CD4-positive, alpha-beta T cell treated with Interferon gamma for 1 hour (primary cell): ENCODE results near the gene ZBTB46.
"Not testable (repeated sequence)": the region's sequence is repeated elsewhere in the genome, so short reads cannot be mapped to it uniquely, and the experiment has no call there.

ENCODE experiments used
- DNase-seq: peaks from one replicate; pipeline ENCODE4 v3.0.0-alpha.2; 2020

ZBTB46 gene

GRCh38 chr20:63857764-63858392 is 26.8 kb upstream of the ZBTB46 start:
- DNase-seq: no peak

- DNase-seq: no peak
Measured at GRCh38 chr20:63856098-63856511, 25.0 kb upstream of the ZBTB46 start.

- no peak for DNase-seq
Measured at GRCh38 chr20:63855363-63856097, 24.5 kb upstream of the ZBTB46 start.

- DNase-seq: no peak
Measured at GRCh38 chr20:63854766-63855362, 23.8 kb upstream of the ZBTB46 start.

- DNase-seq: peak; percentile 28
Measured at GRCh38 chr20:63854069-63854765, 23.2 kb upstream of the ZBTB46 start.

- DNase-seq: not testable (repeated sequence)
Measured at GRCh38 chr20:63853733-63854068, 22.6 kb upstream of the ZBTB46 start.

GRCh38 chr20:63851548-63851943 is 20.5 kb upstream of the ZBTB46 start:
- not testable (repeated sequence) for DNase-seq

GRCh38 chr20:63850689-63851547 is 19.9 kb upstream of the ZBTB46 start:
- DNase-seq: peak; percentile 27

- no peak for DNase-seq
Measured at GRCh38 chr20:63848003-63848911, 17.2 kb upstream of the ZBTB46 start.

GRCh38 chr20:63847237-63848002 is 16.4 kb upstream of the ZBTB46 start:
- DNase-seq: no peak

- no peak for DNase-seq
Measured at GRCh38 chr20:63846888-63847236, 15.8 kb upstream of the ZBTB46 start.

- no peak for DNase-seq
Measured at GRCh38 chr20:63846128-63846771, 15.2 kb upstream of the ZBTB46 start.

- DNase-seq: no peak
Measured at GRCh38 chr20:63844511-63844991, 13.5 kb upstream of the ZBTB46 start.

- DNase-seq: no peak
Measured at GRCh38 chr20:63843778-63844177, 12.7 kb upstream of the ZBTB46 start.

- no peak for DNase-seq
Measured at GRCh38 chr20:63843222-63843621, 12.2 kb upstream of the ZBTB46 start.

- DNase-seq: no peak
Measured at GRCh38 chr20:63842258-63842657, 11.2 kb upstream of the ZBTB46 start.

- DNase-seq: no peak
Measured at GRCh38 chr20:63840405-63840828, 9.4 kb upstream of the ZBTB46 start.

- DNase-seq: no peak
Measured at GRCh38 chr20:63839620-63840019, 8.6 kb upstream of the ZBTB46 start.

- no peak for DNase-seq
Measured at GRCh38 chr20:63837479-63837878, 6.4 kb upstream of the ZBTB46 start.
